ENCODE measurements around the gene PRSS36.
"Not testable (repeated sequence)": the region's sequence is repeated elsewhere in the genome, so short reads cannot be mapped to it uniquely, and the experiment has no call there.

PRSS36 gene

GRCh38 chr16:31149894-31150890, at the start of gene PRSS36:
PRSS36 (minus strand) TSS chr16:31150066; CDS start chr16:31150035, 31 bp downstream.
- DNase-seq: no peak

- no peak for DNase-seq
These were observed 49.7 kb upstream of the PRSS36 start for GRCh38 chr16:31199430-31200041.

GRCh38 chr16:31198207-31198882, 48.5 kb upstream of the PRSS36 start:
- no peak for DNase-seq

- DNase-seq: no peak
These were observed 46.6 kb upstream of the PRSS36 start for GRCh38 chr16:31196324-31197088.

GRCh38 chr16:31195861-31196260, 46.0 kb upstream of the PRSS36 start:
- not testable (repeated sequence) for DNase-seq

- no peak for DNase-seq
These were observed 45.0 kb upstream of the PRSS36 start for GRCh38 chr16:31194898-31195297.

GRCh38 chr16:31193874-31194273, 44.0 kb upstream of the PRSS36 start:
- no peak for DNase-seq

GRCh38 chr16:31192856-31193642, 43.2 kb upstream of the PRSS36 start:
- no peak for DNase-seq

- no peak for DNase-seq
These were observed 42.0 kb upstream of the PRSS36 start for GRCh38 chr16:31191697-31192428.

GRCh38 chr16:31190818-31191444, 41.1 kb upstream of the PRSS36 start:
- no peak for DNase-seq

- no peak for DNase-seq
These were observed 40.2 kb upstream of the PRSS36 start for GRCh38 chr16:31190061-31190460.

GRCh38 chr16:31189412-31189778, 39.5 kb upstream of the PRSS36 start:
- DNase-seq: no peak

GRCh38 chr16:31188450-31189411, 38.9 kb upstream of the PRSS36 start:
- no peak for DNase-seq

- DNase-seq: no peak
These were observed 37.9 kb upstream of the PRSS36 start for GRCh38 chr16:31187808-31188189.

GRCh38 chr16:31186930-31187807, 37.3 kb upstream of the PRSS36 start:
- no peak for DNase-seq

GRCh38 chr16:31186176-31186575, 36.3 kb upstream of the PRSS36 start:
- DNase-seq: no peak

- no peak for DNase-seq
These were observed 35.5 kb upstream of the PRSS36 start for GRCh38 chr16:31185339-31185738.

GRCh38 chr16:31184888-31185287, 35.0 kb upstream of the PRSS36 start:
- no peak for DNase-seq

Measured in NCI-H524 treated with DMSO at 0.1 percent for 48 hours (cell line).